HG02852 (cell line): Measurements from ENCODE around the gene LRRC2.
"Not testable (repeated sequence)": the region's sequence is repeated elsewhere in the genome, so short reads cannot be mapped to it uniquely, and the experiment has no call there.

Source experiments
- ATAC-seq: cut with Tn5 transposase; IDR thresholded peaks from one replicate; pipeline ENCODE4 v1.9.1; 2021; ENCODE audit warnings: mild to moderate bottlenecking, moderate library complexity; ENCODE audit not compliant: unreplicated experiment

The LRRC2 gene

GRCh38 chr3:46584598-46585467 lies 18.7 kb upstream of the LRRC2 start:
- no peak for ATAC-seq

- ATAC-seq, result no peak
Measured at GRCh38 chr3:46580675-46581074, 14.6 kb upstream of the LRRC2 start.

GRCh38 chr3:46579756-46580286 lies 13.7 kb upstream of the LRRC2 start:
- no peak for ATAC-seq

GRCh38 chr3:46578973-46579755 lies 13.1 kb upstream of the LRRC2 start:
- no peak for ATAC-seq

GRCh38 chr3:46577580-46578249 lies 11.6 kb upstream of the LRRC2 start:
- not testable (repeated sequence) for ATAC-seq

GRCh38 chr3:46576879-46577278 lies 10.8 kb upstream of the LRRC2 start:
- no peak for ATAC-seq

- no peak for ATAC-seq
Measured at GRCh38 chr3:46576386-46576785, 10.3 kb upstream of the LRRC2 start.

GRCh38 chr3:46575577-46576222 lies 9.6 kb upstream of the LRRC2 start:
- no peak for ATAC-seq

- ATAC-seq, result no peak
Measured at GRCh38 chr3:46574881-46575576, 8.9 kb upstream of the LRRC2 start.

GRCh38 chr3:46574243-46574646 lies 8.1 kb upstream of the LRRC2 start:
- no peak for ATAC-seq

GRCh38 chr3:46573701-46574100 lies 7.6 kb upstream of the LRRC2 start:
- no peak for ATAC-seq

GRCh38 chr3:46571684-46572083 lies 5.6 kb upstream of the LRRC2 start:
- no peak for ATAC-seq

- no peak for ATAC-seq
Measured at GRCh38 chr3:46565607-46566039, 479 bp downstream of the LRRC2 start.

- ATAC-seq, result no peak
Measured at GRCh38 chr3:46565077-46565476, 1.0 kb downstream of the LRRC2 start.

- no peak for ATAC-seq
Measured at GRCh38 chr3:46564190-46565021, 1.7 kb downstream of the LRRC2 start.

GRCh38 chr3:46561951-46562350 lies 4.2 kb downstream of the LRRC2 start:
- ATAC-seq, result no peak

GRCh38 chr3:46561511-46561910 lies 4.6 kb downstream of the LRRC2 start:
- no peak for ATAC-seq

GRCh38 chr3:46559091-46559704 lies 6.9 kb downstream of the LRRC2 start:
- ATAC-seq, result no peak
